Stimulated activated naive CD4-positive, alpha-beta T cell (primary cell): Measurements from ENCODE around the gene MRPL36.

ENCODE experiments used
- DNase-seq, 6 experiments: peaks; one replicate each; lab custom pipeline; 2025; lab: John Stamatoyannopoulos, UW

Gene MRPL36

DNA sequence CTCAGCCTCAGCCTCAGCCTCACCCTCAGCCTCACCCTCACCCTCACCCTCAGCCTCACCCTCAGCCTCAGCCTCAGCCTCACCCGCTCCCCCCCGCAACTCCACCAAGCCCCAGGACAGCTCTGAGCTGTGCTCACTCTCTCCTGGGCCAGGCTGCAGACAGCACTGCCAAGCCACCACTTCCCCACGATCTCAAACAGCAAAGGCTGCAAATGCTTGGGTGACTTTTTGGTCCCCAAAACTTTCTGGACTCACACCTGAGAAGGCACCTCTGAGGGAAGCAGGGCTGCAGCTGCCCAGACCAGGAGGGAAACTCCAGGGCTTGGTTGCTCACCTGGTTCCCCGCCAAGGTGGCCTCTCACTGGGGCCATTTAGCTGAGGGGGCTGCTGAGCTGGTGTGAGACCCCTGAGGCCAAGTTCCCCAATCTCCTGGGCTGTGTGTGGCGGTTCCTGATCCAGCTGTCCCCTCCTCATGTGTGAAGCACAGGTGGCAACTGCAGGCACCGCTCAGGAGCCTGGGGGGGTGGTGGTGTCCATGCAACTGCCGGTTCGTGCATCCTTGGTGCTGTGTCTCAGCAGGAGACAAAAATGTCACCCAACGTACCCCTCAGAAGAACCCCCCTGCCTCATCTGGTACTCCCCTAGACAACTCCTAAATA, 17.8 kb downstream of the MRPL36 start:
- DNase-seq: no peak

DNA sequence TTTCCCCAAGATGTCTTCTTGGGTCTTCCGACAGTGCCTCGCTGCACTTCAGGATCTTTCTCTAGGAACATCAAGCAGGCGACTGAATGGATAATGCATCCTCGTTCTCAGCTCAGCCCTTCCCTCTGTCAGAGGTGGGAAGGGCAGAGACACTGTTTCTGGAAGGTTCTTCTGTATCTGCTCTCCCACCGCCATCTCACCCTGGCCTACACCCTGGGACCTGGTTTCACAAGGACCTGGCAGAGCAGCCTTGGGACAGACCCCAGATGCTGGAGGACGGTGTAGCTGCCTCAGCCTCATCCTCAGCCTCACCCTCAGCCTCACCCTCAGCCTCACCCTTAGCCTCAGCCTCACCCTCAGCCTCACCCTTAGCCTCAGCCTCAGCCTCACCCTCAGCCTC, 18.5 kb downstream of the MRPL36 start:
- DNase-seq: no peak

DNA sequence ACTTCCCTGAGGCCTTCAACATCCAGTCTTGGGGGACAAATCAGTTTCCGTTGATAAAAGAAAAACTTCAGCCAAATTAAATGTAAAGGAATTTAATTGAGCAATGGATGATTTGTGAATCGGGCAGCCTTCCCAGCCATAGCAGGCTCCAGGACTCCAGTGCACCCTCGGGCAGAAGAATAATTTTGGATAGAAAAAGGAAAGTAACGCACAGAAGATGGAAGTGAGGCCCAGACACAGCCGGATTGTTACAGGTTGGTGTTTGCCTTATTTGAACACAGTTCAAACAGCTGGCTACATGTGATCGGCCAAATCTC, 19.1 kb downstream of the MRPL36 start:
- no peak for DNase-seq

DNA sequence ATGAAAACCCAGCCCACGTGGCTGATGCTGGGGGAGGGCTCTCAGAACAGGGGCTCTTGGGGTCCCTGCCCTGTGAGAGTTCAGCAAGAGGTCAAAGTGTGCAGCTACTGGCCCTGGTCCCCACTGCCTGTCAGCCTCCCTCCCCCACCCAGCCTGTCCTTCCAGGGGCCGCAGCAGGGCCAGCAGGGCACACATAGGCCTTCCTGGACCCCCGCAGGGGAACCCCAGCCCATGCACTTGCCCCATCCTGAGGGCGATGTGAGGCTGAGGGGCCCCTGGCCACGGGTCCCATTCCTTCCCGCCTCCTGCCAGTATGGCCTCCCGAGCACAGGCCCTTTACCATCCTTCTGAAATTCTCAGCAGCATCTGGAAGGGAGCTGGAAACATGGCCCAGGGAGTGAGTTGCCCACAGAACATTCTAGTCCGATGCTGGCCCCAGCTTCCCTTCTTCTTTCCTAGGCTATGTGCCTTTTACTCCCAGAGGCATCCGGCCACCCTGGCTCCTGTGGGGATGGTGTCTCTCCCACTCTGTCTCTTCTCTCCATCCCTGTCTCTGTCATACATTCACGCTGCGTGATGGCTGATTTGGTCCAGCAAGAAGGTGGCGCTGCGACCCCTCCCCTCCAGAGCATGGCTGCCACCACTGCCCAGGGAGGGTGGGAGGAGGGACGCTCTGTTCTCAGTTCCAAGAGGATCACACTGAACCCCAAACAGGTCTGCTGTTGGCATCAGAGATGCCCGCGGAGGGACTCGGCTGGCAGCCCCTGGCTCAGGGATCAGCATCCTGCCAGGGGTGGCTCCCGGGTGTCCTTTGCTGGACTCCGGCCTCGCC, 19.6 kb downstream of the MRPL36 start:
- DNase-seq: no peak

DNA sequence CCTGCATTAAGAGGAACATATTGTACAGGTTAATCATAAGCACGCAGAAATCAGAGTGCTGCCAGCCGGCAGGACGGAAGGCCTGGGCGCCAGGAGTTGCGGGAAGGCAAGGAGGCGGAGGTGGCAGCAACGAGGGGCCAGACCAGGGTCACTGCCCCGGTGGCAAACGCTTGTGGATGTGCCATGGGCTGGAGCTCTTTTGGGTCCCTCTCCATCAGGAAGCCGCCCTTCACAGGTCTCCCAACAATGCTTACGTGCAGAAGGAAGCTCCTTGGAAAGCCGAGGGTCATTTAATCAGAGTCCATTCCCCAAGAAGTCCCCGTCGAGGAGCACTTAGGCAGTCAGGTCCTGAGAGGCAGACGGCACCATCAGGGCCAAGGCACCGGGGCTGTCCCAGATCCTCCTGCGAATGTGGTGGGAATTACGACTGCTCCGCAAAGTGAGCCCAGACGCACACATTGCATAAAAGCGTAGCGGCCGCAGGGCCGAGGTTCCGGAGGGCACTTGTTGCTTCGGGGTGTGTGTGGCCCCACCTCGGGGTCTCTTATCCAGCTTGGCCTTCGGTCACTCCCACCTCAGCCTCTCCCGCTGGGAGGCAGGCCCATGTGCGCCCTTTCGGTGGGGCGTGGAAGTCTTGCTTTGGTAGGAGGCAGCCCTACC, 20.5 kb downstream of the MRPL36 start:
- DNase-seq: no peak

DNA sequence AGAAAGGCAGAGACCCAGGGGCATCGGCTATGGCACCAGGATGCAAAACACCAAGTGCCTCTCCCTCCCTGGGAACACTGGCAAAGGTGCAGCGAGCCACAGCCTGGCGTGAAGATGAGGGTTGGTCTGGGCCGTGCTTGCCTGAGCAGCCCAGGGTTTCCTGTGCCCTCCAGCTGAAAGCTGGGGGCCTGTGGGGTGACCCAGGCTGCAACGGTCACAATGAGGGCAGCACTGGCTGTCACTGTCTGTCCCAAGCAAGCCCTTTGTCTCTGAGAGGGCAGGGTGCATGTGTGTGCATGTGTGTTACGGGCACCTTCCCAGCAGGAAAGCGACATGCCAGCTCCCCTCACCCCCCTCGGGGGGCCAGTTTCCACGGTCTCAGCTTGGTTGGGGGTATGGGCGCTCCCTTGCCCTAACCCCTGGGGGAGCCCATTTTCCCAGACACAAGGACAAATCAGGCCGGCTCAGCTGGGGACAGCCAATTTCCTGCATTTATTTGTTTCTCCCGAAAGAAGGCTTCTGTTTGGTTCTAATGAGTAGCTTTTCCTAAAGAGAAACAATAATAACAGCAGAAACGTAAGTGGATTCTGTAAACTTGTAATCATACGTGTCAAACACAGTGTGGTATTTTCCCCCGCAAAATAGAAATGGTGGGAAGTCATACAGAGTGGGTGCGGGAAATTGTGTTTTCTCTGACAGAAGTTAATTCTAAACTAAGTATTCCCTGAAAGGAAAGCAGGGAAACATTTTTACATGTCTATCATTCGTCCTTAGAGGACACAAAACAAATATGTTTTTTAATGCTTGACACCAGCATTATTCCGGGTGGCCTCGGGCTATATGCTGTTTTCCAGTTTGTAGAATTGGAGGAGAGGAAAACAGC, 21.3 kb downstream of the MRPL36 start:
- DNase-seq: no peak

DNA sequence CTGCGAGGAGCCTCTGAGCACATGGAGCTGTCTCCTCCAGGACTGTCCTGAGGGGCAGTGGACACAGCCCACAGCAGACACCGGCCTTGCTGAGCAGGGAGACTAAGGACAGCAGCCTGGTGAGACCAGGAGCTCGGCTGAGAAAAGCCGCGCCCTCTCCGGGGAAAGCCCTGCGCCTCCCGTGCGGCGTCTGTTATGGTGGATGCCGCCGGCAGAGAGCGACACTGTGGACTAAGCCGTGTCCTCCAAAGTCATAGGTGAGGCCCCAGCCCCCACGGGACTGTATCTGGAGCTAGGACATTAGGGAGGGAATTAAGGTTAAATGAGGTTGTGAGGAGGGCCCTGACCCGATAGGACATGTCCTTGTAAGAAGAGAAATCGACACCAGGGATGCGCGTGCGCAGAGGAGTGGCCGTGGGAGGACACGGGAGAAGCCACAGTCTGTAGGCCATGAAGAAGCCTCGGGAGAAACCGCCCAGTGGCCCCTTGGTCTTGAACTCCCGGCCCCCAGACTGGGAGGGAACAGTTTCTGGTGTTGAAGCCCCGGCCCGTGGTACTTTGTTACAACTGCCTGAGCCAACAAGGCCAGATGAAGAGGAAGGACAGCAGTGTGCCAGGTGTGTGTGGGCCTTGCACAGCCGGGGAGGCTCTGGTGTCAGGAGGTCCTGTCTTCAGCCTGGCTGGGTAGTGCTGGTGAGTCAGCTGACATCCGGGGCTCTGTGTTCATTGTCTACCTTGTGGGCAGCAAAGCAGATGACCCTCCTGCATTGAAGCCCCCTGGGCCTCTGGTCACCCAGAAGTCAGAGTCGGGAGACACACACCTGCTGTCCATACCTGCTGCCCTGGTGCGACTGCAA, 22.1 kb downstream of the MRPL36 start:
- DNase-seq: no peak

DNA sequence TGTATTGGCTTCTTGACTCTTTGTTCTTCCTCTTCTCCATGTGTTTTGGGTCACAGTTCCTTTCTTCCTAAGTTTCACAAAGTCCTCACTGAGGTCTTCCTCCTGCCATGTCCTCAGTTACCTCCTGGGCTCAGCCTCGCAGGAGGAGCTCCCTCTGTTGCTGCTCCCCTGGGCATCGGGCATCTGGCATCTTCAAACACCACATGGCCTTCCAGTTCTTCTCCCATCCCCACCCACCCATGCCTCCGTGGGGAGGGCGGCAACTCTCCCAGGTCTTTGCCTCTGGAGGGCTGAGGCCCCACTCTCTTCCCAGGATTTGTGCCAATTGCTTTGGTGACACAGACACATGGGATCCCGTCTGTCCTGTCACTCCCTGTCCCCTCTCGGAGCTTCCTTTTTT, 22.8 kb downstream of the MRPL36 start:
- no peak for DNase-seq

DNA sequence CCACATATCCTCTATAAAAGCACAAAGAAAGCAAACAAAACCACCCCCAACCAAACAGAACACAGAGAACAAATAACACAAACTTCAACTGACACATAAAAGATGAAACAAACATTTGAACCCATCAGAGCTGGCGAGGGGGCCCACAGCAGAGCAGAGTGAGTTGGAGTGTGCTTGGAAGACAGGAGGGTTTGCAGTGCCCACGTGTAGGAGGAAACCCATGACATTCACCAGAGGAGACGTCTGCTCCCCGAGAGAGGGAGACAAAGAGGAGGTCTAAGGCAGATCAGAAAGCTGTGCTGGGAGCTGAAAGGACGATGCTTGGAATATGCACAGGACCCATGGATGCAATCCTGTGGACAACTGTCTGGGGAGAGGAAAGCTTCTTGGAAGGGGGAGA, 27.0 kb downstream of the MRPL36 start:
- DNase-seq: peak in 1 of 6 experiments; percentile 2

DNA sequence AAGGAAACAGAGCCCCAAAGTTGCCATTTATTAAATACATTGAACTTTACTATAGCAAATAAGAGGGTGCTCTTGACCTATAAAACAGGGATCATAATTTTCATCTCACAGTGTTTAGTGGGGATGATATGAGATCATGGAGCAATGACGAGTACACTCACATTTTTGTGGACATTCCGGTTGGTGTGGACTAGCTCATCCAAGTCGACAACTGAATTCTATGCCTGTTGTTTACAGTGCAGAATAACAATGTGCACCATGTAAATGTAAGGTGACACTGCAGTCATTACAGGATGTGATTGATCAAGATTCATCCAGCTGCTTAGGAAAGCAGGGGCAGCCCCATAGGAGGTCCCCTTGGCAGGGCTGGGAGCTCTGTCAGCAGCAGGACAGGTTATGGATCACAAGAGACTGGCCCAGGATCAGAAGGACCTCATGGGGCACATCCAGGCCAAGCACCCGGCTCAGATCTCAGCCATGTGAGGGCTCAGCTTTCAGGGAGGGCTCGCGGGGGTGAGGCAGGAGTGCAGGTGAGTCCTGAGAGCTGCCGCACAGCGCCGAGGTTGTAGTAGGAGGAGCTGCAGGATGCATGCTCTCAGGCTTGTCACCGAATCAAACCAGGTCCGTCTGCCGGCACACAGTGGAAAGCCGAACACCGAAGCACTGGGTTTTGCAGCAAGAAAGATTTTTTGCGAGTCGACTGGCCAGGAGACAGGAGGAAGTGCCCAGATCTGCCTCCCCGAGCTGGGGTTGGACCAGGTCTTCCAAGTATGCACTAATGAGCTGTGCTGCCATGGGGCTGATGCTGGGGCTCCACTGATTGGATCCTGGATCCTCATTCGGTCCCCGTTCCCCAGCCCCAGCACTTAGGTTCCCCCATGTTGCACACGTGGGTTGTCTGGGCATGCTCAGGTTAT, 28.2 kb downstream of the MRPL36 start:
- no peak for DNase-seq

DNA sequence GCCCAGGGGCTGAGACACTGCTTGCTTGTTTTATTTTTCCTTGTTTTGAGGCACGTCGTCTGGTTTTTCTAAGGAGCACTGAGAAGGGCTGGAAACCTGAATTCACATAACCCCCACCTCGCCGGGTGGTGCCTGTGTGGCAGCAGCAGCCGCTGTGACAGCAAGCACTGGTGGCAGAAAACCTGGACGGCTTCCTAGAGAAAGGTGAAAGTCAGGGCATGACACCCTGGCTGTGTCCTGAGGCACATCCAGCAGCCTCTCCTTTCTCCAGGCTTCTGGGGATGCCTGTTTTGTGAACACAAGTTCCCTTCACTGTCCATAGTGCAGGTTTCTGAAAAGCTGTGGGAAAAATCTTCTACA, 29.2 kb downstream of the MRPL36 start:
- DNase-seq: no peak

DNA sequence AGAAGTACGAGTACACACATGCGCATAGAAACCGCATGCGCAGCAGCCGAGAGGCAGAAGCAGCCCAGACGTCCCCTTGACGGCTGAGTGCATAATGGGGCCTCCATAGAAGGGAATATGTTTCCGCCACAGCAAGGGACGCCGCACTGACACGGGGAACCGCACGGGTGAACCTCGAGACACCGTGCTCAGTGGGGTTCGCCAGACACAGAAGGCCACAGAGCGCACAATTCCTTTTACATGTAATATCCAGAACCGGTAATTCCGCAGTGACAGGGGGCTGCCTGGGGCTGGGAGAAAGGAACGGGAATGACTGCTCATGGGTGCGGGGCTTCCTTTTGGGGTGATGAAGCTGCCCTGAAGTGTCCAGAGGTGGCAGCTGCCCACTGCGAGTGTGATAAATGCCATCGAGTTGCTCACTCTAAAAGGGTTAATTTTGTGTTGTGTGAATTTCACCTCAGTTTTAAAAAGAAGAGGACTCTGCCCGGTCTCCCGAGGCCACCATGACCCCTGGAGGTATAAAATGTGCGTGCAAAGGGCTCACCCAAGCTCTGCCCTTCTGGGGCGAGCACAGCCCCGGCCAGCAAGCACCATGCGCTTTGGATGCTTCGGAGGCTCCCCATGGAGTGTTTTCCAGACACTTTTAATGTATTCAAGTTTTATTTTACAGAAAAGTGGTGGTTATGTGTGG, 29.7 kb downstream of the MRPL36 start:
- DNase-seq: no peak

DNA sequence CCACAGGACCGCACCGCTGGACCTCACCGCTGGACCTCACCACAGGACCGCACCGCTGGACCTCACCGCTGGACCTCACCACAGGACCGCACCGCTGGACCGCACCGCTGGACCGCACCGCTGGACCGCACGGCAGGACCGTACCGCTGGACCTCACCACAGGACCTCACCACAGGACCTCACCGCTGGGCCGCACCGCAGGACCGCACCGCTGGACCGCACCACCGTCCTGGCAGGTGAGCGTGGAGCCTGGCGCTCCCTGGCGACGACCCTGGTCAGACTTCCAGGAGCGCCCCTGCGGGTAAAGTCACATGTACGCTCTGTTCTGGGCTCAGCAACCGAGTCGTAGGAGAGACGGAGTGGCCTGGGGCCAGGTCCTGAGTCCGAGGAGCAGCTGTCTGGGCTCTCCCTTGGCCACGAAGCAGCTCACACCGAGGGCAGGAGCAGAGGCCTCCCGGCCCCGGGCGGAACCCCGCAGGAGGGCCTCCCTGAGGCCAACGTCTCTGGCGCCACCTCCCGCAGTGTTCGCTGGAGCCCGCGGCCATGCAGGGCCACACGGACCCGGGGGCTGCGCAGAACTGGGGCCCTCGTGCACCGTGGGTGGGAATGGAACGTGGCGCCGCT, 30.5 kb downstream of the MRPL36 start:
- DNase-seq: no peak

DNA sequence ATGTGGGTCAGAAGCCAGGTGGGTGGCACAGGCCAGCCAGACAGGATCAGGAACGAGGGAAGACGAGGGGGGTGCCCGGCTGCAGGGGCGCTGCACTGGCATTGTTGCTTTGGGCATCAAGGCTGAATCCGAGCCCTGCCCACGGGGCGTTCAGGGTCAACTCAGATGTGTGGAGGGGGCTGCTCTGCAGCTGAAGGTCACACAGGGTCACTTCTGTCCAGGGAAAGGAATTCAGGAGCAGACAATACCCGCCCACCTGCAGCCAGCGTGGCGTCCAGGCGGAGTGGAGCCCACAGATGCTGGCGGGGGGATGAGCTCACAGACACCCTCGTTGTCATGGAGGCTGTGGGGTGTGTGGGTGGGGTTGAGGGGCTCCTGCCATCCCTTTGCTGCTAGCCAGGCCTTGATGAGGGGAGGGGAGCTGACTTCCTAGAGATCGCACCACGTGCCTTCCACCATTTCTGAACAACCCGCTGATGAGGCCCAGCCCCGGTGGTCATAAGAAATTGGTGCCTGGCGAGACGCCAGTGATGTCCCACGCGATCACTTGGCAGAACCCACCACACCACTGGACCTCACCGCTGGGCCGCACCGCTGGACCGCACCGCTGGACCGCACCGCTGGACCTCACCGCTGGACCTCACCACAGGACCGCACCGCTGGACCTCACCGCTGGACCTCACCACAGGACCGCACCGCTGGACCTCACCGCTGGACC, 31.2 kb downstream of the MRPL36 start:
- DNase-seq: no peak

DNA sequence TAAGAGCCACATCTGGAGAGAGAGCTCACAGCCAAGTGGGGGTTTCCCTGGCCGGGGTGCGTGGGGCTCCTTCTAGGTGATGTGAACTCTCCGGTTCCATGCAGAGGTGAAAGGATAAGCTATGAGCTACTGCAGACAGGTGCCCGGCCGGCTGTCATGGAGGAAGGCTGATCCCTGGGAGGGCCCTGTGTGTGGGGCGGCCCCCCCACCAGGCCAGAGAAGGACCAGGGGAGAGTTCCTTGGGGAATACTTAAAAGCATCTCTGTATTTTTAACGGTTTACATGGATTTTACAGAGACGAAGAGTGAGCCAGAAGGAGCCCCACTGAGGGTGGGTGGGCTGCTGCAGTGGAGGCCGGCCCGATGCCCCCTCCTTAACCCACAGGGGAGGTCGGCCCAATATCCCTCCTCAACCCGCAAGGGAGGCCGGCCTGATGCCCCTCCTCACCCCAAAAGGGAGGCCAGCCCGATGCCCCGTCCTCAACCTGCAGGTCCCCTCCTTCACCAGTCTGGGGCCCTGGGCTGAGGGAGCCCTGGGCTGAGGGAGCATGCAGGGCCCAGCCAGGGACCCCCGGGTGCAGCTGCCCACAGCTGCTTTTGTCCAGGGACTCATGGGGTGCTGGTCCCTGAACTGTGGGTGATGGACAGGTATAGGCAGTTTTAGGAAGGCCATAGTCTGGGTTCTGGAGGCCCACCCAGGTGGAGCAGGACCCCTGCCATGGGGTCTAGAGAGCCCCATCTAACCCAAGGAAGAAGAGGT, 31.9 kb downstream of the MRPL36 start:
- DNase-seq: no peak

DNA sequence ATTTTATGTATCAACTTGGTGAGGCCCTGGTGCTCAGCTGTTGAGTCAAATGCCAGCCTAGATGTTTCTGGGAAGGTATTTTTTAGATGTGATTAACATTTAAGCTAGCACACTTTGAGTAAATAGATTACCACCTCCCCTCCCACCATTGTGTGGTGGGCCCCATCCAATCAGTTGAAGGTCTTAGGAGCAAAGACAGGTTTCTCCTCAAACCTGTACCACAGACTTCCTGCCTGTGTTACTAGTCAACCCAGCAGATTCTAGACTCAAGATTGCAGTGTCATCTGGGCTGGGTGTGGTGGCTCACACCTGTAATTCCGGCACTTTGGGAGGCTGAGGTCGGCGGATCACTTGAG, 33.8 kb downstream of the MRPL36 start:
- no peak for DNase-seq

DNA sequence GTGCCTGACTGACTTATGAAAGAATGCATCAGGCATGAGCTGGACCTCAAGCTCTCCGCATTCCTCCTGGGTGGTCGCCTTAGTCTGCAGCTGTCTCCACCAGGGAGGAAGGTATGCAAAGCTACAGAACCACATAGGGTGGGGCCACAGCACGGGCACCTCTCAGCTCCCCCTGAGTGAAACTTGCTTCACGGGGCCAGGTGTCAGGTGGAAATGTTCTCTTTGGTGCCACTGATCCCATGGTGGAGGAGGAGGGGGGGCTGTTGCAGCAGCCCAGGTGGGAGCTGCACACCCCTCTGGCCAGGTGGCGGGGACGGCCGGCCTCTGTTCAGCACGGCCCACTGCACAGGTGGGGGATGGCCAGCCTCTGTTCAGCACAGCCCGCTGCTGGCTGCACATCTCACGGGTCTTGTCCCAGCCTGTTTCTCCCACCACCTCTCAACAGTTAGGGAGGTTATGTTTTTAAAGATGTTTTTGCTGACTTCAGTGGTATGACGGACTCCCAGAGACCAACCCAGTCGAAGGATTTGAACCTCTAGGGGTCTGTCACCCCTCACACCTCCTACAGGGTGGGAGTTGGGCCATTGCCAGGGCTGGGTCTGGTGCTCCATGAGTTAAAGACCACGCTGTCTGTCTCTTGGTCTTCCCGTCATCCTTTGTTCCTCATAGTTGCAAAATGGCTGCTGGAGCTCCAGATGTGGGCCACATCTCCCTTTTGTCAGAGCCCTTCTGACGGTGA, 34.3 kb downstream of the MRPL36 start:
- DNase-seq: no peak
